ENCODE measurements around the gene NEU3.

- no peak for TF ChIP-seq EZH2 (IDR thresholded peaks at IDR 0.05; ENCODE audit: insufficient read depth, poor library complexity, severe bottlenecking)
- TF ChIP-seq EZH2phosphoT487 (IDR thresholded peaks at IDR 0.05; ENCODE audit: insufficient read depth, low read depth) = no peak
Observed at GRCh38 chr11:74956397-74957015, 32.2 kb upstream of the NEU3 start.
